ENCODE results near the gene KL.

Gene KL

DNA sequence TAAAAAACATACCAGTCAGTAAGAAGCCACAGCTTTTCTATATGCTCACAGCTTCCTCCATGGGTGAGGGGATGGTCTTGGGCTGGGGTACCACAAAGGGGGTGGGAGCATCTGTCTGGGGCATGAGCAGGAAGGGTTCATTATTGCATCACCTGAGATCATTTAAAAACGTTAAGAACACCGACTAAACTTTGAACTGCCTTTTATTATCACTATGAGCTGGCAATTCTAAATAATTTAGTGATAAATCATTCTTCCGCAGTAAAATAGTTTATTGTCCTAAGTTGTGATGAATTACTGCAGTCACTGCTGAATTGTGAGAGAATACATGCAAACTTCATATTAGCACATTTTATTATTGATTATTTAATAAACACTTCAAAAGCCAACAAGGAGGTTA is 71.6 kb downstream of the KL start:
- no peak for DNase-seq

GRCh38 chr13:33089311-33089710 is 73.1 kb downstream of the KL start:
- no peak for DNase-seq

- DNase-seq, result no peak
Measured at GRCh38 chr13:33090755-33091414, 74.7 kb downstream of the KL start.

DNA sequence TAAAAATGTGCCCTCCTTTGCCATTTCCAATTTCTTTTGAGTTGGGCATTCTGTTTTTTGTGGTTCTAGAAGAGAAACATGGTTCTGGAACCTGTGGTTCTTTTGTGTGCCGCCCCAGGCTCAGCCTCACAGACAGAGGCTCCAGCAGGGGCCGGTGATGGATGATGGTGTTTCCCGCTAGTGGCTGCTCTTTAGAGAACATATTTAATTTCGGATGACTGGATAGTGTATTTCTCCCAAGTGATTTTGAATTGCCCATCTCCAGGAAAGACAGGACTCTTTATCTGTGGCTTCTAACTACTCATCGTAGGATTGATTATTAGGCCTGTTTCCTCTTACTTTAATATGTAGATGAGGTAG is 75.2 kb downstream of the KL start:
- DNase-seq, result no peak

GRCh38 chr13:33092073-33092987 is 76.1 kb downstream of the KL start:
- DNase-seq, result no peak

- no peak for DNase-seq
Measured at GRCh38 chr13:33096886-33097605, 80.8 kb downstream of the KL start.

DNA sequence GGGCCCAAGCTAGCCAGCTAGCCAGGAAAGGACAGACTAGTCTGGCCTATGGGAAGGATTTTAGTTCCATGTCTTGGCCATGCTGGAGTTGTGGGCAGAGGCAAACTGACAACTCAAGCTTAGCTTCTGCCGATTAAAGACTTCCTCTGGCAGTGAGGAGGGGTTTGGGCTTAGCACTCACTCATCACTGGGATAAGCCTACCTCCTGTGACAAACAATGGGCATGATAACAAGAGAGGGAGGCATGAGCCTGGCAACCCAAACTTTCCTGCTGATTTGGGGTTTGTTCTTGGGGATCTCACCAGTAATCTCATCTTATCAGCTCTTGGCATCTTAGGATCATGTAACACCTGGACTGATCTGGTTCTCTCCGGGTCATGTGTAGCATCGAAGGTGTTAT is 83.6 kb downstream of the KL start:
- no peak for DNase-seq

DNA sequence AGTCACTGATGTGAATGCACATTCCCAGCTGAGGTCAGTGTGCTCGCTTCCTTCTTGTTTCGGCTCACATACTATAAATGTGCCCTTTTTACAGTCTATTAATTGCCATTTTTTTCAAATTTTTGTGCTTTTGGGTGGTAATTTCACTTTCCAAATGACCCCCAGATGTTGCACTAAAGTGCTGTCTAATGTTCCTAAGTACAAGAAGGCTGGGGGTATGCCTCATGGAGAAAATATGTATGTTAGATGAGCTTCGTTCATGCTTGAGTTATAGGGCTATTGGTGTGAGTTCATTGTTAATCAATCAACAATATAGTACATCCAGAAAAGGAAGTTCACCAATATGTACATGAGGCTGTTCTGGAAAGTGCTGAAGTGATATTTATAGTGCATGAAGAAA is 84.7 kb downstream of the KL start:
- DNase-seq, result no peak

DNA sequence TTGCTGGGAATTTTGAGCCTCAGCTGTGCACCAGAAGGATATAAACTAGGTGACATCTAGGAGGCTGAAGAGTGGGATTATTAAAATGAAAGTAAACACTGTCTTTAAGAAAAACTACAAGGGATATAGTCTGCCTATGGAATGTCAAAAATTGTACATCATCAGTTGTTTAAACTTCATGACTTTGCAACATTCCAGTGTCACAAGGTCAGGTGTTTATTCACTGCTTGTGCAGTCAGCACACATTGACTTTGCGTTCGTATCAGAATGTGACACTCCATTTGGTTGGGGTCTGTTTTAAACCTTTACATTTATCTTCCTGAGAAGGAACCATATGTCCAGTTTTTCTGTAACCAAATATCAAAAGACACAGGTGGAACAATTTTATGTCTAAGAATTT is 85.6 kb downstream of the KL start:
- DNase-seq, result no peak

- no peak for DNase-seq
Measured at GRCh38 chr13:33103457-33103856, 87.2 kb downstream of the KL start.

DNA sequence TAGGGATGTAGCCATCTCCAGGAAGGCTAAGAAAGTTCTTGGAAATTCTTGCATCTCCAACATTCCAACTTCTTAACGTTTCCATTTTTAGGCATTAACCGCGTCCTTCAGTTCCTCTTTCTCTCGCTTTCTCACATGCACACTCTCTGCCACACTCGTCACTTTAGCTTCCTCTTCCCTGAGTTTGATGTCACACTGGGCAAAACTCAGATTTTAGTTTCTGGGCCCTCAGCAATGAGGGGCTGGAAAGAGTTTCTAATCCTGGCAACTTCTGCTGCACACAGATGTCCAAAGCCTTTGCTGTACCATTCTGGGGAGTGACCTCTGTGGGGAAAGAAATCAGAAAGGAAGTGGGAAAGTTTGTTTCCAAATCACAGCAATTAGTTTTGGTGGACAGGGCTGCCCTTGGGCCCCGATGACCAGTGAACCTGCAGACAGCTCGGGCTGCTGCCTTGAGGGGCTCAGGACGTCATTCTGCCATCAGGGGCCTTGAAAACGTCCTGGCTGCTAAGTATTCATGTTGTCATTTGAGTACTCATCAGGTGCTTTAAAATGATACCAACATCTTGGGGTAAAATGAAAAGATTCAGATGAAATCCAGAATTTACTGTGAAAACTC is 89.3 kb downstream of the KL start:
- DNase-seq, result no peak

- DNase-seq, result no peak
Measured at GRCh38 chr13:33106656-33107360, 90.6 kb downstream of the KL start.

- no peak for DNase-seq
Measured at GRCh38 chr13:33107361-33107760, 91.1 kb downstream of the KL start.

DNA sequence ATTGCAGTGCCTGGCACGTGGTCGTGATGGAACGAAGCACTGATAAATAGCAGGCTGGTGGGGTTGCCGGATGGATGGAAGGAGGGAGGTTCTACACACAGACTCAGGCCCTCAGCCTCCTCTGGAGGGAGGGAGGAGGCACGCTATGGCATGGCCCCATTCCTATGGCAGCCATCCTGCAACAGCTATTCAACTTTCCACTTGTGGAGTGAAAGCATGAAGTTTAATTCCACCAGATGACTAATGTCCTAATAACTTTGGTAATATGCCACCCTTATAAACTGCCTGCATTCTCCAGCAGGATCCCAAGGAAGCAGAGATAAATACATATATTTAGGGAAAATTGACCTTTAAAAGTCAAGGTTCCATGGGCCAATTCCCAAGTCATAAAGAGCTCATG is 92.4 kb downstream of the KL start:
- DNase-seq, result no peak

GRCh38 chr13:33109271-33109697 is 93.1 kb downstream of the KL start:
- DNase-seq, result no peak

DNA sequence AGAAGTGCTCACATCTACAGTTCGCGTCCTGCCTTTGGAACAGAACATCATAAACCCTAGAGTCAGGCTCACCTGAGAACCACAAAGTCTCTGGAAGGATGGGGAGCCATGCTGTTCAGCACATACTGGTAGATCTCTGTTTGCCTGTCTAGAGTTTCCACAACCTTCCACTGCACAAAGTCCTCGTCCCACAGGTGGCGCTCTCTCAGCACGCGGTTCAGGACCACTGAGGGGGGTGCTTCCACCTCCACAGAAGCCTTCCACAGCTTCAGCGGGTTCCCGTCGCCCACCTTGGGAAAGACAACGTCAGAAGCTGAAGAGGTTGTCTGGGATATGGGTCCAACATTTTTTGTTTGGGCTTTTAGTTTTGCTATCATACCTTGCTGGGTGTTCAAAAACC is 93.6 kb downstream of the KL start:
- DNase-seq, result no peak

GRCh38 chr13:33110386-33110712 is 94.1 kb downstream of the KL start:
- no peak for DNase-seq

- no peak for DNase-seq
Measured at GRCh38 chr13:33110713-33111413, 94.6 kb downstream of the KL start.

GRCh38 chr13:33111414-33112110 is 95.3 kb downstream of the KL start:
- DNase-seq, result no peak

- no peak for DNase-seq
Measured at GRCh38 chr13:33112766-33113165, 96.5 kb downstream of the KL start.

GRCh38 chr13:33114146-33114545 is 97.9 kb downstream of the KL start:
- no peak for DNase-seq

GRCh38 chr13:33115274-33115673 is 99.1 kb downstream of the KL start:
- no peak for DNase-seq

Data from NCI-H1694 treated with DMSO at 0.1 percent for 48 hours (cell line).